GM19099 (cell line): ENCODE results near the gene RCVRN.

Experiments
- POLR2A ChIP-seq: IDR thresholded peaks from 3 replicates; pipeline ENCODE4 v1.6.1; 2011; ENCODE audit warnings: low read depth; ENCODE audit not compliant: insufficient read length; ENCODE audit errors: extremely low read depth

The RCVRN gene

DNA sequence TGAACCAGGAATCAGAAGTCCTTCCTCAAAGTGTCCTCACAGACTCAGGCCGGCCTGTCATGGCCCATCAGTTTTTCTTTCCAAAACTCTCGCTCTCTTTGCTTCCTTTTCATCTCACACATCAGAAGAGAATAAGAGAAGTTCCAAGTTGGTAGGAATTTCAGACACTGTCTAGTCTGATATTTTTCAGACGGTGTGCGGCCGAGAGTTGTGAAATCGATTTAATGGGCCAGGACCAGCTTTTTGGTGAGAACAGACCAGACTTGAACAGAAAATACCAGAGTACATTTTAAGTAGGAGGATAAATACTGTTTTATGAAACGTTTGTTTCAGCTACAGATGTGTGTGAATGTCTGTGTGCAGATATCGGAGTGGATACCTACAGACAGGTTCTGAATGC lies 24.8 kb upstream of the RCVRN start:
- no peak for TF ChIP-seq POLR2A

DNA sequence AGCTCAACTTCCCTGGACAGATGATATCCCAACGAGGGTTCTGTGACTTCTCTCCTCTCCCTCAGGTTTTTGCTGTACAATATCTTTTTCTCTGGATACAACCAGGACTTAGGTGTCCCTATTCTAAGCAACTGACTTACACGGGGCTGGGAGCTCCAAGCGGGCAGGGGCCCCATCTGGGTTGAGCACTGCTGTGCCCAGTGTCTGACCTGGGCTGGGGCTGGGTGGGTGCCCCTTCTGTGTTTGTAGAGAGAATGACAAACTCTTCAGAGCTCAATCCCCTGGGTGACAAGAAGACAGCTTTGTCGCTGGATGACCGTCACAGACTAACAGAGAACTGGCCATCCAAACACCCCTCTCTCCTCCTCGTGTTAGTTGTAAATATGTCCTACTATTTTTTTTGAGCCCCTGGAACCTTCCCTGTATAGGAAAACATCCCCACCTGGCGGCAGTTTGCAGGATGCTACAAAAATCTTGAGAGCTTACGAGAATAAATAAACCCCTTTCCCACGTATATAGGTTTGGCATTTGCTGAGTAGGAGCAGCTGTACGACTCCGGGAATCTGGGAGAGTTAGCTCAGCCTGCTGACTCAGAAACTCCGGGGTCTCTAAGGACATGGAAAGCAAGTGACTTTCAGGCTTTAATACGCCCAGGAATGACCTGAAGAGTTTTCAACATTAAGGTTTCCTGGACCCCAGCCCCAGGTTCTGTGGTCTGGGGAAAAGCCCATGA lies 23.7 kb upstream of the RCVRN start:
- TF ChIP-seq POLR2A = no peak

DNA sequence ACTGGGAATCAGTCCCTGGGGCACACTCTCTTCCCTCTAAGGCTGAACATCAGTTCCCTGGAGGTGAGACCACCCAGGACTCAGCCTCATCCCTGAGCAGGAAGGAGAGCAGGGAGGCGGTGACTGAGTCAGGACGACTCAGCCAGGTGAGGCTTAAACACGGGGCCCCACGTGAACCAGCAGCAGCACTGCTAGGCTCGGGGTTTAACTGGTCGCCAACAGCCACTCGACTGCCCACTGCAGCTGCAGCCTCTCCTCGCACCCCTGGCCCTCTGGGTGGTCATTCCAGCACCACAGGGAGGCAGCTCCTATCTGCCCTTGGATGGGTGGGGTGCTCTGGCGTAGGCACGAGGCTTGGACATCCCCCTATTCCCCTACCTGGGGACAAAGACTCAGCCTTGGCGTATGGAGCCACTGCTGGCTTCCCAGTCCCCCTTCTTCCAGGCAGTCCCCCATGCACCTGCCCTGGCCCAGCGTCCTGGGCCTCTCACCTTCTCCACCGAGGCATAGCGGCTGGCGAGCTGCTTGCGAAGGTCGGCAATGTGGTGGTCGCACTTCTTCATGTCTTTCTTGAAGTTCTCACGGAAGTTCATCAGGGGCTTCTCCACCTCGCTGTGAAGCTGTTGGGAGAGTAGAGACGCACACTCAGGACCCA lies 21.2 kb upstream of the RCVRN start:
- TF ChIP-seq POLR2A = no peak

DNA sequence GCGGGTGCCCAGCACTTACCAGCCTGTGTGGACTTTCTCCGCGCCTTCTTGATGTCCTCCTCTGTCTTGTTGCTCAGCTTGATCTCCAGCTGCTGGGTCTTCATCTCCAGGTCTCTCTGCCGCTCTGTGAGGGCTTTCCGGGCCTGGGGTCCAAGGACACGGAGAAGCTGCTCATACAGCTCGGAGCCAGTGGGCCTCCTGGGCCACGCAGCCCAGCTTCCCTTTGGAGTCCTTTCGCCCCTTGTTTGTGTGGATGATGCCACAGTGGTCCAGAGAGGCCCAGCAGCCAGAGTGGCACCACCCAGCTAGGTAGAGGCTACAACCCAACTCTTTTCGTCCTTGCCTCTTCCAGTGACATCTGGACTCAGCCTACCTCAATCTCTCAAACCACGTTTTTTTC lies 20.4 kb upstream of the RCVRN start:
- no peak for TF ChIP-seq POLR2A

DNA sequence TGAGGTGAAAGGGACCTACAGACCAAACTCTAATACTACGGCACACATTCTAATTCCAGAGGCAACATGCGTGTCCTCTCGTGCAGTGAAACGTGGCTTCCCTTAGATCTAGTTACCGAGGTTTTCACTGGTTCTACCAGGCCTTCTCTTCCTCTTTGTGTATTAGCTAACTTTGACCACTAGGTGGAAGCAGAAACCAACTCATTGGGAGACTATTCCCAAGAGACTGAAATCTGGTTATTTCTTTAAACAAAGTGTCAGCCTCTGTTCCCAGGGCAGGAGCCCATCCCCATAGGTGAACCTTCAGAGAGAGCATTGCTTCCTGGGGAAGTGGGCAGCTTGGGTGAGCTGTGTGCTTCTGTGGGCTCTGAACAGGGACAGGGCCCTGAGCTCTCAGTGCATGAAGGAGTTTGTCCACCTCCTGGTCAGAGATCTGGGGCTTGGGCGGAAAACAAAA lies 19.7 kb upstream of the RCVRN start:
- no peak for TF ChIP-seq POLR2A

DNA sequence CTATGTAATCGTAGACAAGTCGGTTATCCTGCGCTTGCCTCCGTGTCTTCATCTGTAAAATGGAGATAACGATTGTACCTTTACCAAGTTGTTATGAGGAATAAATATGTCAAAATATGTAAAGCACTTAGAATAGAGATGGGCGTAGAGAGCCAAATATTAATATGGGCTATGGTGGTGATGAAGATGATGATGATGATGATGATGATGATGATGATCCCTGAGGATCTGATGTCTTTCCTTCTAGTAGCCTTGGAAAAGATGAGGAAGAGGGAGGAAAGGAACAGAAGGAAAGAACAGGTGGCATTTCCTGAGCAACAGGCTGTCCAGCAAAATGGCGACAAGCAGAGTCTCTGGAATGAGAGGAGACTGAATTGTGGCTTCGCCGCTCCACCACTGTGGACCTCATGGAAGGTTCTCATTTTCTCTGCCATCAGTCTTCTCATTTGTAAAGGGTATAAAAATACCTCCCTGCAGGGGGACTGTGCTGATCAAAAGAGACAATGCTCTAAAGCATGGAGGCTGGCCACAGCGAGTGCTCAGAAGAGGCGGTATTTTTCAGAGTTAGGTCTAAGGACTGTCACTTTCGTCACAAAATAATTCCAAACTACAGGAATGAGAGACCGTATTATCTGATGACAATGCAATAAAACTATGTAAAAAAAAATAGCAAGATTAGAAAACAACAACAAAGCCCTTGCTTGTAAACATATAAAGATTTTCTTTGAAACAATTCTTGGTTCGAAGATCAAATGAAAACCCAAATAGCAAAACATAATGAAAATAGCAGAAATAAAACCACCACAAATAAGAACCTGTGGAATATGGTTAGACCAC lies 17.2 kb upstream of the RCVRN start:
- no peak for TF ChIP-seq POLR2A

DNA sequence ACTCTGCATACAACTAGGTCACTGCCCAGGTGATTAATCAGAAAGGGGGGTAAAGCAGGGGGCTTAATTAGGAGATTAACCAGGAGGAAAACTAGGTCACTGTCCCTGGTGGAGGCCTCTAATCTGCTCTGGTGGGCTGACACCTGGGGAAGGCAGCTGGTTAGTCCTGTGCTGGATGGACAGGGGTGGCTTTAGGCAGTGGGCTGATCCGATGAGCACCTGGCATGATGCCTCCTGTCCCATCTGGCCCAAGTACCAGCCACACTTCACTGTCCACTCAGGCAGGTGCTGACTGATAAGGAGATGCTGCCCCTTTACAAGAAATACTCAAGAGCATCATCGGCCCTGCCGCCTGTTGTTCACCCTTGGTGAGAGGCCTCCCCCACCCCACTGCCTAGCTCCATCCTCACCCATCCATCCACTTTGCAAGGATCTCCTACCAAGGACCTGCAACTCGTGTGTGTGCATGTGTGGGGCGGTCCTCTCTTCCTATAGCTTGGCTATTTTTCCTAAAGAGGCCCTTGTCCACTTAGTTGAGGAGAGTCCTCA lies 13.8 kb upstream of the RCVRN start:
- no peak for TF ChIP-seq POLR2A

DNA sequence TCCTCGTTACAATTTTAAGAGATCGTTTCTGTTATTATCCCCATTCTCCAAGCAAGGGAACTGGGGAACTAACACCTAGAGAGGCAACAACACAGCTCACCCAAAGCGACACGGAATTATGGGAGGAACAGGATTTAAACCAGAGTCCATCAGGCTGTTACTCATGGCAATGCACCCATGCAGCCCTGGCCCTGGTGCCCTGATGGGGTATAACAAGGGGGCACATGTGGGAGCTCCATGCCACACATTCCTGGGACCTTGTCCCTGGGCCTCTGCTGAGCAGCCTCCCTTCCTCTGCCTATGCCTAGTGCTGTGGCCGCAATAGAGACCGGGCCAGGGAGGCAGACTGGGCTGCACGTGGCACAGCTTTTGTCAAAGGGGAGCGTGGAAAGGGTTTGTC lies 13.3 kb upstream of the RCVRN start:
- no peak for TF ChIP-seq POLR2A

DNA sequence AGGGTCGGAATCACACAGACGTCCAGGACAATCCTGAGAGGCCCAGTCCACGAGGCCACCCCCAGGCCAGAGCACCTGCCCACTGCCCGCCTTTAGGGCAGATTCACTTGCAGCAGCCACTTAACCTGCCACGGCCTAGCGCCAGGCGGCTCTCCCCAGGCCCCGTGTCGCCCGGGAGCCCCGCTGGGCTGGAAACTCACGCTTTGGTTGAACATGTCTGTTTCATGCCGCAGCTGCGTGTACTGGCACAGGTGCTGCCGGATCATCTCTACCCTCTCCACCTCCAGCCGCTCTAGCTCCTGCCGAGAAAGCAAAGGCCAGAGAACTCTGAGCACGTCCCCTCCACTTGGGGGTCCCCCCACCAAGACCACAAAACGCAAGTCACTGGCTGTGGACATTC lies 12.7 kb upstream of the RCVRN start:
- TF ChIP-seq POLR2A = no peak

DNA sequence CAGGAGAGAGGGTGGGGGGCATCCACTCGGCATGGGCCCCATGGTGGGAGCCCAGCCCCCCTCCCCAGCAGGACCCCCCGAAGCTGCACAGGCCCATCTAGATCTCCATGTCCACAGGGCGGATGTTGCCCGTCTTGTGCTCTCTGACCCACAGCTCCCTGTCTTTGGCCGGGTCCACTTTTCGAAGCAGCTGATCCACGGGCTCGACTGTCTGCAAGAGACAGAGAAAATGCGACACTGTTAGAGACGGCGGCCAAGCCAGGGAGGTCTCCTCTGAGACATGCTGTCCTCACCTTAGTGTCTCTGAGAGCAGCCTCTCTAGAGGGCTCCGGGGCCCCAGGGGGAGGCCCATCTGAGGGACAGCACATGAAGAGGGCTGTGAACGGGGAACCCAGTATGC lies 12.1 kb upstream of the RCVRN start:
- TF ChIP-seq POLR2A = no peak

DNA sequence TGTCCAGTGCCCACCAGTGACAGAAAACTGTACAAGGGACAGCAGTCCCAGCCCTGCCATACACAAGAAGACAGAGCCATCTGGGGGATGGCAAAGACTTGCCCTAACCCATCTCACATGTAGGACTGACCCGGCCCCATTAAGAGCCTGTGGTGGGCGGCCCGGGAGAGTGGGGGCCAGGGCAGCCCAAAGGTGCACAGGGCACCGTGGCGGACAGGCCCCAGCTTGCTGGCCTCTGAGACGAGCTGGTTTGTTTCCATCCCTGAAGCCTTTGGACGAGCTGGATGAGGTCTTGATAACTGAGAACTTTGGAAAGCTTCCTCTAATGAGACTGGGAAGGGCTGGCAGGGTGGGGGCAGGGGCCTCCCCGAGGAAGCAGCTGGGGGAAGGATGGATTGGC lies 11.0 kb upstream of the RCVRN start:
- no peak for TF ChIP-seq POLR2A

DNA sequence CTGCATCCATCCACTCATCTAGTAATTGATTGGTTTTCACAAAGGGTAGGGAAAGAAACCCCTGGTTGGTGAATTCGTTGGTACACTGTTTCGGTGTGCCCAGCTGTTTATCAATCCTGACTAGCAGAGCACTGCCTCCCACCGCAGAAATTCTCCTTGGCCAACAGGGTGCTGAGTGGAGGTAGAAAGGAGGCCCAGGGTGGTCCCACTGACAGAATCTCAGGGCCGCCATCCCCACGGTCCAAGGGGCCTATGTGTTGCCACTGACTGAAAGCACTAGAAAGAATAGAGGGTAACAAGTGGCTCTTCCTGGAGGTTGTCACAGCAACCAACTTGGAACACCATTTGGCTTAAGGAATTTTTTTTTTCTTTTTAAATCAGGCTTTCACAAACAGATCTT lies 8.4 kb upstream of the RCVRN start:
- TF ChIP-seq POLR2A = no peak

DNA sequence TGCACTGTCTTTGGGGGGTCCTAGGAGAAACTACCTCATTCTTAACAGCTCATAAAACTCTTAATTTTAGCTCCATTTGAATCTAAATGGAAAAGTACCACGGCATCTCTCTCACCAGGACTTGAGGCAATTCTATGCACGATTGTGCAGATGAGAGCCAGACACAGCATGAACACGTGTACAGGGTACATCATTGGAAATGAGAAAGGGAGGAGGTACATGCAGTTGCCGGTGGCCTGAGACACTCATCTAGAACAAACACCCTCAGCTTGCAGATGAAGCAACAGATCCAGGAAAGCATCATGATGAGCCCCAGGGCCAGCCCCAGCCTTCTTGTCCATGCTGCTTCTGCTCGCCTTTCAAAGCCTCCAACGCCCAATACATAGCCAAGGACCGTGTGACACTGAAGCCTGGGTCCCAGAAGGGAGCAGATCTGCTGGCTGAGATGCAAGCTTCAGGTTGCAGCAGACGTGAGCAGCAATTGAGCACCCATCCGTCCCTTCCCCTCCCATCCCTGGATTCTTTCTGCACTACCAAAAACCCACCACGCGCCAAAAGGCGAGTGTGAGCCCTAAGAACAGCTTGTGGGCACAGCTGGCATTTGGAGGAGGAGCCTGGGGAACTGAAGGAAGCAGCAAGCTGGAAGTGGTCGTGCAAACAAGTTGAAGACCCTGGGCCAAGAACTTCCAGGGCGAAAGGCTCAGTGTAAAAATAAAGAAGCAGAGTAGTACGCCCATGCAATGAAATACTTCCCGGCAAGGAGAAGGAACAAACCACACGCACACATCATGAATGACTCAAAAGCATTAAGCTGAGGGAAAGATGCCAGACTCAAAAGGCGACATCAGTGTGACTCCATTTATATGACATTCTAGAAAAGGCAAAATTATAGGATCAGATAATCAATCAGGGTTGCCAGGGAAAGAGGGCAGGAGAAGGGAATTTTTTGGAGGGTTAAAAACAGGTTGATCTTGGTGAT lies 7.3 kb upstream of the RCVRN start:
- TF ChIP-seq POLR2A = no peak

DNA sequence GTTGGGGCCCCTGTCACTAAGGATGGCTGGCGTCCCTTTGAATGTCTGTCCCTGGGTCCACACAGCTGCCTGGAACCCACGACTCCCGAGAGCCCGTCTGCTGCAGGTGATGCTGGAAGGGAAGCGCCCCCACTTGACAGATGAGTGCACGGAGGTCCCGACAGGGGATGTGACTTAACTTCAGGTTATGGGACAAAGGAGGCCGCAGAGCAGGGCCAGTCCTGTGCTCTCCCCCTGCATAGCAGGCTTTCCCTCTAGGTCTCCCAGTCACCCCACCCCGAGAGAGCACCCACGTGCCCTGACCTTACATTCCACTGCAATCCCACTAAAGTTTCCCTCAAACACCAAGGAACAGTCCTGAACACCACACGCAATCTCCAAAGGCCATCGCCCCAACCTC lies 6.0 kb upstream of the RCVRN start:
- no peak for TF ChIP-seq POLR2A

DNA sequence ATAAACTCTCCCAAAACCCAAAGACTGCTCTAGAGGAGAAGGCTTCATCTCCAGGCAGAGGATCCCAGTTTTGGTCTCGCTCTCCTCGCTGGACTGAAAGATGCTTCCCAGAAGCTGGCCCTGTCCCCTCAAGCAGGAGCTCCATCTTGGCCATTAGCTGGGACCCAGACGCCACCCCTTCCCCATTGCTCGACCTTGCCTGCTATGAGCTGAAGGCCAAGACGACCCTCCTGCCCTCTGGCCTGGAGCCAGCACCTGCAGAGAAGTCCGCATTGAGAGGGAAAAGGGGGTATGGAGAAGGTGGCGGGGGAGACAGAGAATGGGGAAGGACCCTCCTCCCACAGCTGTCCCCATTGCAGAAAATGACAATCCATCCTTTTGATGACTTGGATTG lies 3.6 kb upstream of the RCVRN start:
- no peak for TF ChIP-seq POLR2A
